AG04449 (cell line): ENCODE data around the gene KCNN1.

Experiments used
- CTCF ChIA-PET: fragments of 350-600 bp; formaldehyde crosslinking; extraction: SDS; loops from one replicate; lab custom pipeline; 2021; ENCODE audit warnings: antibody characterized with exemption; lab: Yijun Ruan, JAX
- POLR2A ChIA-PET: fragments of 400-600, 350-600 bp; formaldehyde crosslinking; extraction: SDS; loops from one replicate; lab custom pipeline; 2020; ENCODE audit warnings: antibody characterized with exemption, inconsistent platforms; lab: Yijun Ruan, JAX
- DNase-seq: peaks from one replicate; pipeline ENCODE4 v3.0.0-alpha.2; 2010; ENCODE audit warnings: low read depth, low spot score
- H3K4me3 ChIP-seq: 2 replicates; pipeline ENCODE4 v1.5.1; 2011; ENCODE audit warnings: low read depth, mild to moderate bottlenecking, control low read depth, low read length
- CTCF ChIP-seq: IDR thresholded peaks from one replicate; pipeline ENCODE4 v1.5.1; 2011; ENCODE audit warnings: mild to moderate bottlenecking, moderate library complexity, low read length, control low read depth, inconsistent platforms; ENCODE audit not compliant: insufficient read depth; ENCODE audit errors: missing control alignments

Gene KCNN1

DNA sequence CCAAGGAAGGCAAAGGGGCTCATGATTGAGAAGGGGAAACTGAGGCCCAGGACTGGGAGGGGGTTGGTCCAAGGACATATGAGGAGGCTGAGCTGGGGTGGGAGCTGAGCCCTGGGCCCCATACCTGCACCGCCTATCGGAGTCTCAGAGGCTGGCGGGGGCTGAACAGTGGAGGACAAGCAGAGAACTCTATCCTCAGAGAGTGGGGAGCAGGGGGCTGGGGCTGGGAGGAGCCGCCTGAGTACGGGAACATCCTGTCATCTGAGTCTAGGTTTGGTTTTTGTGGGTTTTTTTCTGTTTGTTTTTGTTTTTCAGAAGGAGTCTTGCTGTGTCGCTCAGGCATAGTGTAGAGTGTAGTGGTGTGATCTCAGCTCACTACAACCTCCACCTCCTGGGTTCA is 47.3 kb downstream of the KCNN1 start:
- DNase-seq, result no peak
- ChIA-PET CTCF (interaction anchor here (0.9 to 1.3 kb wide), 3 partner anchors 18 to 47 kb away, joined by 3 to 4 read pairs (median 4); no protein-coding TSS in a partner anchor), POLR2A (no interaction called here)
- no peak for TF ChIP-seq CTCF
- H3K4me3 ChIP-seq, result no peak overlapping the region

DNA sequence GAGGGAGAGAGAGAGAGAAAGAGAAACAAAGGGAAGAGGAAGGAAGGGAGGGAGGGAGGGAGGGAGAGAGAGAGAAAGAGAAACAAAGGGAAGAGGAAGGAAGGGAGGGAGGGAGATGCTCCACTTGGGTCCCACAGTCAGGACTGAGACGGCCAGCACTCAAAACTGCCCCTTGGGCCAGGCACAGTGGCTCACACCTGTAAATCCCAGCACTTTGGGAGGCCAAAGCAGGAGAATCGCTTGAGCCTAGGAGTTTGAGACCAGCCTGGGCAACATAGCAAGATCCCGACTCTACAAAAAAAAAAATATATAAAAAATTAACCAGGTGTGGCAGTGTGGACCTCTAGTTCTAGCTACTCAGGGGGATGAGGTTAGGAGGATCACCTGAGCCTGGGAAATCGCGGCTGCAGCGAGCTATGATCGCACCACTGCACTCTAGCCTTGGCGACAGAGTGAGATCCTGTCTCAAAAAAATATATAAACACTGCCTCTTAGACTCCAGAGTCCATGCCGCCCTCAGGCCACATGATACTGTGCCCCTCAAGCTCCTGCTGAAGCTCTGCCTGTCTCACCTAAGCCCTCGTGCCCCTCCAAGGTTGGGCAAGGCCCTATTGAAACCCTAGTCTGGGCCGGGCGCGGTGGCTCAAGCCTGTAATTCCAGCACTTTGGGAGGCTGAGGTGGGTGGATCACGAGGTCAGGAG is 49.5 kb downstream of the KCNN1 start:
- ChIA-PET CTCF (interaction anchor here (1.9 kb wide), 1 partner anchor 9 kb away, joined by 8 read pairs; the partner anchor contains the start of gene ARRDC2), POLR2A (no interaction called here)
- no peak for TF ChIP-seq CTCF
- H3K4me3 ChIP-seq, result no peak overlapping the region
- no peak for DNase-seq

GRCh38 chr19:18017275-18018083 is 50.6 kb downstream of the KCNN1 start:
- no peak for TF ChIP-seq CTCF
- POLR2A ChIA-PET, result no interaction called here
- H3K4me3 ChIP-seq, result no peak overlapping the region
- CTCF ChIA-PET, result interaction anchor here (0.8 to 2.6 kb wide), 3 partner anchors 10 to 79 kb away, joined by 4 to 17 read pairs (median 8); partner anchors contain the start of gene ARRDC2
- no peak for DNase-seq

DNA sequence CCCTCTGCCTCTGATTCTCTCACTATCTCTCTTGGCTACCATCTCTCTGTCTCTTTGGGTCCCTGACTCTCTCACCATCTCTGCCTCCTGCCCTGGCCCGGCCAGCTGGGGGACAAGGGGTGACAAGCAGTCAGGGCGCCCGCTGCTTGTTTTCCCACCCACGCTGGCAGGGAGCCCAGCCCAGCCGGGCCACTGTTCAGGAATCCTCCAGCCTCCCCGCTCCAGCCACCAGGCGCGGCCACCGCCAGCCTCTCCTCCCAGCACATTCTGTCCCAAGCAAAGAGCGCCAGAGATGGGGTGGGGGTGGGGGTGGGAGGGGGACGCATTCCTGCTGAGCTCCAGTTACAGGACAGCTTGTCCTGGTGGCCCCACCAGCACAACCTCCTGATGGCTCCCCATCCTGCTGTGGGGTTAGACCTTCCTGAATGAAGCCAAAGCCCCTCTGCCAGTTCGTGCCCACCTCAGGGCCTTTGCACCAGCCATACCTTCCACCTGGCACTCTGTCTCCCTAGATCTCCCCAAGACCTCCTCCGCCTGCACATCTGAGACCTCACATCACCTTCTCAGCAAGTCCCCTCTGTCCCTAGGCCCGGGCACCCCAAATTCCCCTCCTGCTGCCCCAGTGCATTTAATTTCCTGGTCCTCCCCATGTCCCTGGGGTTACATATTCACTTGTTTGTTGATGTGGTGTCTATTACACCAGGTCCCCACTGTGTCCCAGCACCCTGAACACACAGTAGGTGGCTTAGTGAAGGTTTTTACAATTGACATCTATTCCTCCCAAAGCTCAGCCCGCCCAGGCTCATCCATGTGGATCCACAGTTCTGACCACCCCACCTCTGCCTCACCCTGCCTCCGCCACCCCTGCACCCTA is 53.5 kb downstream of the KCNN1 start:
- CTCF ChIA-PET, result interaction anchor here (2.0 to 4.2 kb wide), 2 partner anchors 13 to 39 kb away, joined by 5 to 11 read pairs; partner anchors contain the start of gene ARRDC2
- no peak overlapping the region for H3K4me3 ChIP-seq
- POLR2A ChIA-PET, result no interaction called here
- no peak for TF ChIP-seq CTCF
- no peak for DNase-seq

- ChIA-PET POLR2A (no interaction called here), CTCF (interaction anchor here (2.0 to 4.2 kb wide), 2 partner anchors 14 to 38 kb away, joined by 5 to 11 read pairs; partner anchors contain the start of gene ARRDC2)
- TF ChIP-seq CTCF, result no peak
- no peak overlapping the region for H3K4me3 ChIP-seq
- DNase-seq, result no peak
Observed at GRCh38 chr19:18021121-18021755, 54.3 kb downstream of the KCNN1 start.
